Measurements from ENCODE around the gene ANO9. TPM values are rescaled to one million over a fixed set of nuclear protein-coding genes. Genes with fewer than 3 reads are reported as not detected.
"Not testable (repeated sequence)": the region's sequence is repeated elsewhere in the genome, so short reads cannot be mapped to it uniquely, and the experiment has no call there.

The ANO9 gene
- total RNA-seq, 1 donor, result not detected

DNA sequence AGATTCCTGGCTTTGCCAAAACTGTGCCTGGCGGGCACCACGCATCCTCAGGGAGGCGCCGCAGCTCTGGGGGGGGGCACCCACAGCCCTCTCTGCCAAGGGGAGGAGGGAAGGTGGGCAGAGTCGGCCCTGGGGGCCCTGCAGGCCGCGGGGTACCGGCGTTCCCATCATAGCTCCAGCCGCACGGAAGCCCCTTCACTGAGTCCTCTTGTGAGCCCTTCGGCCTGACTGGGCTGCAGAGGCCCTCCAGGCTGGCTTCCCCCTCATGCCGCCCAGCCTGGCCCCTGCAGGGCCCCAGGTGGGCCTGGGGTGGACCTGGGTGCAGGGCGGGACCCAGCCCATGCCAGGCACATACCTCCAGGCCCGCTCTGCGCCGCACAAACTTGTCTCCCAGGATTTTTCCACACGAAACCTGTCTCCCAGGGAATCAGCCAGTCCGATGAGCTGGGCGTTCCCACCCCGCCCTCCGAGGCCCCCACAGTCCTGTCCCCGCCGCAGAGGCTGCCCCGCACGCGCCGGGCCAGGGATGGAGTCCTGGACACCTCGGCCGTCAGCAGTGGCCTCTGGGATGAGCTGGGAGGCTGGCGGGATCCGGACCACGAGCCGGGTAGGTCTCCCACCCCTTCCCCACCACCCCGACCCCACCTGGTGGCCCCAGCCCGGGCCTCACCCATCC, 49.6 kb downstream of the ANO9 start:
- H3K4me2 ChIP-seq (ENCODE audit: insufficient read depth, low read length), result no peak overlapping the region

DNA sequence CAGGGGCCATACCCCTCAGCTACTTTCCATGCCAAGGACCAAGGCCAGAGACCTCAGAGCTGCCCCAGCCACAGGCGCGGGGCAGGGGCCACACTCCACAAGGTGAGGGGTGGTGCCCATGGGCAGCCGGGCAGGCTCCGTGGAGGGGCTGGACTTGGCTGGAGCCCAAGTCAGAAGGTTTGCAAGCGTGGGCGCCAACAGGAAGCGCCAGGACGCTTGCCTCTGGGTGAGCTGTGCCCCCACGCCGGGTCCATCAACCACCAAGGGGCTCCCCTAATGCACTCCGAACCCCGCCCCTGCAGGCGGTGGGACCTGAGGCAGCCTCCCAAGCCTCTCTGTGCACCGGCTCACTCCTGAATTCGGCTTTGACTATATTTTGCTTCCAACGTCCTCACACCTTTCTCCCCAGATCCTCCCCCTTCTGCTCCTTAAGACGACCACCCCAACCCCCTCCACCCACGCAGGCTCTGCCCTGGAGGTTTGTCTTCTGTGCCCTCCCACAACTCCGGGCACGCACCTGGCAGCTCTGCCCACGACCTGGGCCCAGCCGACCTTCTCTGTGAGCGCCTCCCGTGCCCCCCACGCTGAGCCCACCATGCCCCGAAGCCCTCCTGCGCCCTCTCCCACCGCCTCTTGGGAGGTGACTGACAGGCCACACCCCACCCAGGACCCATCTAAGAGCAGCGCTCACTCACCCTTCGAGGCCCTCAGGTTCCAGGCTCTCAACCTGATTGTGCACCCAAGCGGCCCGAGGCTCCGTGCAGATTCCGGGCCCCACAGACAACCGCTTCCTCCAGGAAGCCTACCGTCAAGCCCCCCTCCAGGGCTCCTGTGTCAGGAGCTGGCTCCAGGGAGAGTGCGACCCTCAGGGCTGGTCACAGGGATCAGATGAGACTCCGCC, 50.4 kb downstream of the ANO9 start:
- H2AFZ ChIP-seq (ENCODE audit: low read length), result no peak overlapping the region
- H3K4me1 ChIP-seq (ENCODE audit: insufficient read depth, low read length), result peaks cover 26% of the 10 kb centered on the region
- no peaks in the 10 kb centered on the region for H3K36me3 ChIP-seq (ENCODE audit: insufficient read depth, low read length)
- TF ChIP-seq, protein P1, sequence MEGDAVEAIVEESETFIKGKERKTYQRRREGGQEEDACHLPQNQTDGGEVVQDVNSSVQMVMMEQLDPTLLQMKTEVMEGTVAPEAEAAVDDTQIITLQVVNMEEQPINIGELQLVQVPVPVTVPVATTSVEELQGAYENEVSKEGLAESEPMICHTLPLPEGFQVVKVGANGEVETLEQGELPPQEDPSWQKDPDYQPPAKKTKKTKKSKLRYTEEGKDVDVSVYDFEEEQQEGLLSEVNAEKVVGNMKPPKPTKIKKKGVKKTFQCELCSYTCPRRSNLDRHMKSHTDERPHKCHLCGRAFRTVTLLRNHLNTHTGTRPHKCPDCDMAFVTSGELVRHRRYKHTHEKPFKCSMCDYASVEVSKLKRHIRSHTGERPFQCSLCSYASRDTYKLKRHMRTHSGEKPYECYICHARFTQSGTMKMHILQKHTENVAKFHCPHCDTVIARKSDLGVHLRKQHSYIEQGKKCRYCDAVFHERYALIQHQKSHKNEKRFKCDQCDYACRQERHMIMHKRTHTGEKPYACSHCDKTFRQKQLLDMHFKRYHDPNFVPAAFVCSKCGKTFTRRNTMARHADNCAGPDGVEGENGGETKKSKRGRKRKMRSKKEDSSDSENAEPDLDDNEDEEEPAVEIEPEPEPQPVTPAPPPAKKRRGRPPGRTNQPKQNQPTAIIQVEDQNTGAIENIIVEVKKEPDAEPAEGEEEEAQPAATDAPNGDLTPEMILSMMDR (IDR thresholded peaks at IDR 0.05; ENCODE audit: extremely low read depth, low read depth, low read length), result no peak
- peaks cover 3% of the 10 kb centered on the region for H3K27me3 ChIP-seq (ENCODE audit: insufficient read depth, low read length)
- H3K4me3 ChIP-seq (ENCODE audit: insufficient read depth, low read length), result no peak overlapping the region
- peaks cover 2% of the 10 kb centered on the region for H3K9me3 ChIP-seq (ENCODE audit: low read depth, low read length)
- no peaks in the 10 kb centered on the region for H3K79me2 ChIP-seq (ENCODE audit: insufficient read depth, low read length)
- no peak overlapping the region for H3K4me2 ChIP-seq (ENCODE audit: insufficient read depth, low read length)
- DNase-seq (ENCODE audit: insufficient read length, low spot score, missing footprints), result no peak
- no peak overlapping the region for H3K27ac ChIP-seq (ENCODE audit: low read depth, low read length)
- no peaks in the 10 kb centered on the region for H4K20me1 ChIP-seq (ENCODE audit: insufficient read depth, low read length)

More for the DNA sequence above, 49.6 kb downstream of the ANO9 start:
- Histone ChIP-seq H3K27me3 (ENCODE audit: insufficient read depth, low read length) (peaks cover 3% of the 10 kb centered on the region), H3K4me3 (ENCODE audit: insufficient read depth, low read length) (no peak overlapping the region), H2AFZ (ENCODE audit: low read length) (no peak overlapping the region), H4K20me1 (ENCODE audit: insufficient read depth, low read length) (no peaks in the 10 kb centered on the region), H3K79me2 (ENCODE audit: insufficient read depth, low read length) (no peaks in the 10 kb centered on the region), H3K9me3 (ENCODE audit: low read depth, low read length) (no peaks in the 10 kb centered on the region), H3K27ac (ENCODE audit: low read depth, low read length) (no peak overlapping the region), H3K4me1 (ENCODE audit: insufficient read depth, low read length) (peaks cover 25% of the 10 kb centered on the region), H3K36me3 (ENCODE audit: insufficient read depth, low read length) (no peaks in the 10 kb centered on the region)
- TF ChIP-seq, protein P1 (IDR thresholded peaks at IDR 0.05; ENCODE audit: extremely low read depth, low read depth, low read length), result no peak
- DNase-seq (ENCODE audit: insufficient read length, low spot score, missing footprints), result no peak

DNA sequence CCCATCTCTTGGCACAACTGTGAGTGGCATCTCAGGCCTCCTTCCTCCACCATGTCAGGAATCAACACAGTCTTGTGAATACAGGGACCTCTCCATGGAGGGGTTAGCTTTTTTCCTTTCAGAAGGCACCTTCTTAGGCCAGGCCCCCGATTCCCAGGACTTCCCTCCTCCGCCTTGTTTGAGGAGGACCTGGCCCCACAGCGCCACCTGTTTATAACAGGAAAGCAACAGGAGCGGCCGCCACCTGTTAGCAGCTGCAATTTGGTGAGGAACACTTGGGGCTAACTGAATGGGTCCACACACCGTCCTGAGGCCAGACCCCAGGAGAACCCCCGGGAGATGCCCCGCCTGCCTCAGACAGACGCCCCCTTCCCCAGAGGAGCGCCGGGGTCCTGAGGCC, 51.6 kb downstream of the ANO9 start:
- Histone ChIP-seq H3K36me3 (ENCODE audit: insufficient read depth, low read length) (no peaks in the 10 kb centered on the region), H3K27me3 (ENCODE audit: insufficient read depth, low read length) (peaks cover 3% of the 10 kb centered on the region), H2AFZ (ENCODE audit: low read length) (no peak overlapping the region), H3K27ac (ENCODE audit: low read depth, low read length) (no peak overlapping the region), H3K4me2 (ENCODE audit: insufficient read depth, low read length) (no peak overlapping the region), H3K9me3 (ENCODE audit: low read depth, low read length) (peaks cover 4% of the 10 kb centered on the region), H3K4me3 (ENCODE audit: insufficient read depth, low read length) (no peak overlapping the region), H3K79me2 (ENCODE audit: insufficient read depth, low read length) (no peaks in the 10 kb centered on the region), H4K20me1 (ENCODE audit: insufficient read depth, low read length) (no peaks in the 10 kb centered on the region), H3K4me1 (ENCODE audit: insufficient read depth, low read length) (peaks cover 26% of the 10 kb centered on the region)
- TF ChIP-seq, protein P1 (IDR thresholded peaks at IDR 0.05; ENCODE audit: extremely low read depth, low read depth, low read length), result no peak
- no peak for DNase-seq (ENCODE audit: insufficient read length, low spot score, missing footprints)

DNA sequence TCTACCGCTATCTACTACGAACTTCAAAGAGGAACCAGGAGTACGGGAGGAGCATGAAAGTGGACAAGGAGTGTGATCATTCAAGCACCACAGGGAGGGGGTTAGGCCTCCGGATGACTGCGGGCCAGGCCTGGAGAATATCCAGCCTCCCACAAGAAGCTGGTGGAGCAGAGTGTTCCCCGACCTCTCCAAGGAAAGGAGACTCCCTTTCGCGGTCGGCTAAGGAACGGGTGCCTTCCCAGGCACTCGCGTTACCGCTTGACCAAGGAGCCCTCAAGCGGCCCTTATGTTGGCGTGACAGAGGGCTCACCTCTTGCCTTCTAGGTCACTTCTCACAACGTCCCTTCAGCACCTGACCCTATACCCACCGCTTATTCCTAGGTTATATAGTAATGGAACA, 52.4 kb downstream of the ANO9 start:
- H3K4me1 ChIP-seq (ENCODE audit: insufficient read depth, low read length), result peaks cover 19% of the 10 kb centered on the region
- H2AFZ ChIP-seq (ENCODE audit: low read length); H3K4me2 ChIP-seq (ENCODE audit: insufficient read depth, low read length); H3K9me3 ChIP-seq (ENCODE audit: low read depth, low read length); DNase-seq (ENCODE audit: insufficient read length, low spot score, missing footprints); H3K36me3 ChIP-seq (ENCODE audit: insufficient read depth, low read length); H3K27ac ChIP-seq (ENCODE audit: low read depth, low read length); H4K20me1 ChIP-seq (ENCODE audit: insufficient read depth, low read length); H3K27me3 ChIP-seq (ENCODE audit: insufficient read depth, low read length); H3K4me3 ChIP-seq (ENCODE audit: insufficient read depth, low read length); H3K79me2 ChIP-seq (ENCODE audit: insufficient read depth, low read length): not testable (repeated sequence)

All from osteoblast (primary cell).